ENCODE data around the gene PLA2G3.

GRCh38 chr22:31161386-31161785 is 21.1 kb upstream of the PLA2G3 start:
- TF ChIP-seq SP1 (IDR thresholded peaks at IDR 0.05) (no peak), SP1 (CRISPR knock-in tag; IDR thresholded peaks at IDR 0.05) (no peak), GABPA (IDR thresholded peaks at IDR 0.05; ENCODE audit: low read depth, low read length) (no peak), GABPA (CRISPR knock-in tag; IDR thresholded peaks at IDR 0.05; ENCODE audit: low read depth) (no peak), ZNF468 (CRISPR knock-in tag; IDR thresholded peaks at IDR 0.05) (no peak), PAF1 (CRISPR knock-in tag; IDR thresholded peaks at IDR 0.05) (no peak), KDM5A (IDR thresholded peaks at IDR 0.05; ENCODE audit: borderline replicate concordance, low read length) (no peak), NFRKB (IDR thresholded peaks at IDR 0.05) (no peak), RELA (CRISPR knock-in tag; IDR thresholded peaks at IDR 0.05) (no peak), IRF9 (CRISPR knock-in tag; IDR thresholded peaks at IDR 0.05; ENCODE audit: borderline replicate concordance) (no peak), YY1 (IDR thresholded peaks at IDR 0.05; ENCODE audit: insufficient read depth, insufficient replicate concordance, low read depth, low read length) (no peak), CREB1 (IDR thresholded peaks at IDR 0.05) (no peak), CREB1 (CRISPR knock-in tag; IDR thresholded peaks at IDR 0.05) (no peak)
